ENCODE data around the gene SHE.

SHE gene

GRCh38 chr1:154453161-154453560 is 49.1 kb downstream of the SHE start:
- TF ChIP-seq, protein P1, sequence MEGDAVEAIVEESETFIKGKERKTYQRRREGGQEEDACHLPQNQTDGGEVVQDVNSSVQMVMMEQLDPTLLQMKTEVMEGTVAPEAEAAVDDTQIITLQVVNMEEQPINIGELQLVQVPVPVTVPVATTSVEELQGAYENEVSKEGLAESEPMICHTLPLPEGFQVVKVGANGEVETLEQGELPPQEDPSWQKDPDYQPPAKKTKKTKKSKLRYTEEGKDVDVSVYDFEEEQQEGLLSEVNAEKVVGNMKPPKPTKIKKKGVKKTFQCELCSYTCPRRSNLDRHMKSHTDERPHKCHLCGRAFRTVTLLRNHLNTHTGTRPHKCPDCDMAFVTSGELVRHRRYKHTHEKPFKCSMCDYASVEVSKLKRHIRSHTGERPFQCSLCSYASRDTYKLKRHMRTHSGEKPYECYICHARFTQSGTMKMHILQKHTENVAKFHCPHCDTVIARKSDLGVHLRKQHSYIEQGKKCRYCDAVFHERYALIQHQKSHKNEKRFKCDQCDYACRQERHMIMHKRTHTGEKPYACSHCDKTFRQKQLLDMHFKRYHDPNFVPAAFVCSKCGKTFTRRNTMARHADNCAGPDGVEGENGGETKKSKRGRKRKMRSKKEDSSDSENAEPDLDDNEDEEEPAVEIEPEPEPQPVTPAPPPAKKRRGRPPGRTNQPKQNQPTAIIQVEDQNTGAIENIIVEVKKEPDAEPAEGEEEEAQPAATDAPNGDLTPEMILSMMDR (IDR thresholded peaks at IDR 0.05; ENCODE audit: unreplicated experiment in 3 of 3), result no peak
- Mint-ChIP-seq H3K4me1 (peaks cover 6% of the 10 kb centered on the region), H3K4me3 (no peak overlapping the region), H3K27me3 (ENCODE audit: low read depth) (peaks cover 27% of the 10 kb centered on the region), H3K9me3 (no peaks in the 10 kb centered on the region), H3K27ac (peak overlapping the region in 1 of 3 experiments; percentile 20), H3K36me3 (ENCODE audit: low read depth) (no peaks in the 10 kb centered on the region)

DNA sequence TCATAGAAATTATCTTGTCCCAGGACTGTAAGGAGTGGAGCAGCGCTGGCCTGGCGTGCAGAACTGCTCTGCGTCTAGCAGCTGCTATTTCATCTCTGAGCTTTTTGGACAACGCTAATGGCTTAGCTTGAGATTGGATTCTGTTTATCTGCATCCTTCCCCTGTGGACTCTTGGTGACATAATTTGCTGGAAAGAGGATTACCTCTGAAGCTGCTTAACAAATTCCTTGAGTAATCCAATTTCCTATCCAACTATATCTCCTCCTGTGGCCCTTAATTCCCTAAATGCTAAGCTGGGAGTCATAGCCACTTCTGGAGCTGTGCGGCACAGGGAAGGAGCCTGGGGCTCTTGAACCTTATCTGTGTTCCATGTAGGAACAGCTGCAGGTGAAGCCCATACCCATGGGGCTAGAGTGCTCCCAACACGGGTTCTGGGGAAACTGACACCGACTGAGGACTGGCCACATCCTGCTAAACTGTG is 53.8 kb downstream of the SHE start:
- Mint-ChIP-seq H3K9me3 (no peaks in the 10 kb centered on the region), H3K4me3 (no peak overlapping the region), H3K27me3 (ENCODE audit: low read depth) (peaks cover 17% of the 10 kb centered on the region), H3K36me3 (ENCODE audit: low read depth) (peaks cover 5% of the 10 kb centered on the region), H3K27ac (no peak overlapping the region), H3K4me1 (peaks cover 1% of the 10 kb centered on the region)
- TF ChIP-seq, protein P1 (IDR thresholded peaks at IDR 0.05; ENCODE audit: unreplicated experiment in 3 of 3), result no peak

DNA sequence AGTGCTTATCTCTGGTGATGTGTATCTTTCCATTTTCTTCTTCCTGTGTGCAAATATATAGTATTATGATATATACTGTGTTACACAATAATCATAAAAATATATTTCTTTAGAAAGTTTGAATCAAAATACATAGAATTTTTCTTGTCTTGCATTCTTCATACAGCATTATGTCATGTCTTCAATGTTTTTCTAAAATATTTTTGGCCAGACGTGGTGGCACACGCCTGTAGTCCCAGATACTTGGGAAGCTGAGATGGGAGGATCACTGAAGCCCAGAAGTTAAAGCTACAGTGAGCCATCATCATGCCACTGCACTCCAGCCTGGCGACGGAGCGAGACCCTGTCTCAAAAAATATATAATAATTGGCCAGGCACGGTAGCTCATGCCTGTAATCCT is 55.4 kb downstream of the SHE start:
- TF ChIP-seq, protein P1 (IDR thresholded peaks at IDR 0.05; ENCODE audit: unreplicated experiment in 3 of 3), result no peak
- Mint-ChIP-seq H3K27ac (no peak overlapping the region), H3K27me3 (ENCODE audit: low read depth) (peaks cover 6% of the 10 kb centered on the region), H3K4me1 (peaks cover 5% of the 10 kb centered on the region), H3K36me3 (ENCODE audit: low read depth) (peaks cover 5% of the 10 kb centered on the region), H3K4me3 (no peak overlapping the region), H3K9me3 (no peaks in the 10 kb centered on the region)

GRCh38 chr1:154446292-154446691 is 55.9 kb downstream of the SHE start:
- Mint-ChIP-seq H3K27ac (no peak overlapping the region), H3K4me1 (peaks cover 8% of the 10 kb centered on the region), H3K36me3 (ENCODE audit: low read depth) (peaks cover 5% of the 10 kb centered on the region), H3K4me3 (peak overlapping the region in 1 of 3 experiments; percentile 9), H3K27me3 (ENCODE audit: low read depth) (peaks cover 4% of the 10 kb centered on the region), H3K9me3 (no peaks in the 10 kb centered on the region)
- TF ChIP-seq, protein P1 (IDR thresholded peaks at IDR 0.05; ENCODE audit: unreplicated experiment in 3 of 3), result no peak

DNA sequence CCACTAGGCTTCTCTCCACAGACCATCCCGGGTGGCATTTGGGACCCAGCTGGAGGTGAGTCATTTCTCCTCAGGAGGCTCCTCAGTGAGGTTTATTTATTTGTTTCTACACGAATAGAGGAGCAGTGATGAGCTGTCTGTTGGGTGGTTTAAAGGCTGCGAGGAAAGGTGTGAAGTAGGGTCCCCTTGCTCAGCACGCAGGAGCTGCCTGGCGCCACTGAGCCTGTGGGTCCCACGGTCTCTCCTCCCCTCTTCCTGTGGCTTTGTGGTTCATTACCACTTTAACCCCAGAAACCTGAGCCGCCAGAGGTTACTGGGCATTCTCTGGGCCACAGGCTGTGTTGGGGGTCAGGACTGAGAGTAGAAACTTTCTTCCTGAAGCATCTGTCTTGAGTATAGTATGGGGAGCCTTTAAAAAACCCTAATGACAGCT is 57.2 kb downstream of the SHE start:
- H3K36me3 Mint-ChIP-seq (ENCODE audit: low read depth), result peaks cover 5% of the 10 kb centered on the region
- no peak overlapping the region for H3K4me3 Mint-ChIP-seq
- peaks cover 12% of the 10 kb centered on the region for H3K4me1 Mint-ChIP-seq
- TF ChIP-seq, protein P1 (IDR thresholded peaks at IDR 0.05; ENCODE audit: unreplicated experiment in 3 of 3), result no peak
- peaks cover 9% of the 10 kb centered on the region for H3K27me3 Mint-ChIP-seq (ENCODE audit: low read depth)
- H3K9me3 Mint-ChIP-seq, result no peaks in the 10 kb centered on the region
- H3K27ac Mint-ChIP-seq, result no peak overlapping the region

- Mint-ChIP-seq H3K9me3 (no peaks in the 10 kb centered on the region), H3K27me3 (ENCODE audit: low read depth) (peaks cover 4% of the 10 kb centered on the region), H3K4me1 (peaks cover 17% of the 10 kb centered on the region), H3K4me3 (no peak overlapping the region), H3K36me3 (ENCODE audit: low read depth) (peaks cover 5% of the 10 kb centered on the region), H3K27ac (peak overlapping the region in 1 of 3 experiments; percentile 14)
- TF ChIP-seq, protein P1 (IDR thresholded peaks at IDR 0.05; ENCODE audit: unreplicated experiment in 3 of 3), result no peak
These were observed 58.8 kb downstream of the SHE start for GRCh38 chr1:154443274-154444013.

All from nephron (organoid).